Esophagus squamous epithelium (tissue), 5 donors: Measurements from ENCODE around the gene ZC2HC1C. TPM values are rescaled to one million over a fixed set of nuclear protein-coding genes. Genes with fewer than 3 reads are reported as not detected.

Experiments used
- DNase-seq: peaks from one replicate; lab custom pipeline; 2025; lab: John Stamatoyannopoulos, UW
- H3K27ac ChIP-seq, 4 donors: fragments of 200-600 bp; sonication (generic); one replicate each; pipeline ENCODE4 v1.5.1; 2016 to 2019; ENCODE audit warnings: mild to moderate bottlenecking in 1 of 4
- H3K27me3 ChIP-seq, 4 donors: fragments of 200-600 bp; sonication (generic); 1 replicate in 3 of 4; 2 replicates in 1 of 4; pipeline versions ENCODE4 v1.5.1 to v1.6.0; 2017 to 2021; ENCODE audit warnings: antibody characterized with exemption in 1 of 4
- H3K36me3 ChIP-seq, 3 donors: fragments of 200-600 bp; sonication (generic); one replicate each; pipeline ENCODE4 v1.5.1; 2016 to 2019
- H3K4me1 ChIP-seq, 3 donors: fragments of 200-600 bp; sonication (generic); one replicate each; pipeline ENCODE4 v1.5.1; 2017 to 2019
- H3K4me3 ChIP-seq, 4 donors: fragments of 200-600 bp; sonication (generic); 1 replicate in 3 of 4; 2 replicates in 1 of 4; pipeline ENCODE4 v1.5.1; 2016 to 2019; ENCODE audit warnings: mild to moderate bottlenecking in 2 of 4, moderate library complexity in 1 of 4
- H3K9me3 ChIP-seq, 3 donors: fragments of 200-600 bp; sonication (generic); one replicate each; pipeline ENCODE4 v1.5.1; 2016 to 2019
- POLR2A ChIP-seq, 4 donors: fragments of 450-650 bp; IDR thresholded peaks; one replicate each; pipeline ENCODE4 v1.6.1; 2017; ENCODE audit warnings: antibody characterized with exemption in 4 of 4, mild to moderate bottlenecking in 4 of 4, moderate library complexity in 3 of 4
- WGBS, 2 donors: methylation state at CpG; one replicate each; pipeline ENCODE4 v1.1.5; 2018; 5-methylcytosine and 5-hydroxymethylcytosine counted together
- intact Hi-C: fragments of 100-400 bp; cut with DNase I; formaldehyde crosslinking; loops from one replicate; pipeline ENCODE4 v1.15.0; 2022
- total RNA-seq, 4 donors: library from RNA; depleted of rRNA; stranded (reverse); fragments of >200 nt; gene quantifications; one replicate each; pipeline ENCODE4 v1.1.0, GENCODE V29; 2016
- TF ChIP-seq, protein P1 (sequence below), 6 experiments: fragments of 450-650 bp in 4 of 6; fragments of 200-600 bp in 2 of 6; sonication (generic) in 2 of 6; IDR thresholded peaks; one replicate each; pipeline ENCODE4 v1.5.1; 2016 to 2019; ENCODE audit warnings: antibody characterized with exemption in 6 of 6, mild to moderate bottlenecking in 4 of 6, moderate library complexity in 4 of 6
- donor health status: DM: yes; HTN: yes; CAD: no.

Gene ZC2HC1C
- total RNA-seq, 4 donors from 2014 or later, result 0.64 to 5.0 (median 2.2) TPM

DNA sequence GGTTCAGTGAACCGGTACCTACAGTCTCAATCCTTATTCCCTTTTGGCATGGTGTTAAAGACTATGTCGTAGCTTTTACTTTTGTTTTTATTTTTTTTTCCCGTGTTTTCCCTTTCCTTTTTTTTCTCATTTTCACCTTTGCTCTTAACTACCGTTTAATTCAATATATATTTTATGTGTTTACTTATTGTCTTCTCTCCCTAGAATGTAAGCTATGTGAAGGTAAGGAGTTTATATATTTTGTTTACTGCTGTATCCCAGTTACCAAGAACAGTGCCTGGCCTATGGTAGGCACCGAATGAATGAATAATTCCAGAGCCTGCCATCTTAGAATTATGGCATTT is 17.9 kb upstream of the ZC2HC1C start:
- peaks cover 0 to 59% (median 24%) of the 10 kb centered on the region in 3 donors for H3K4me1 ChIP-seq
- H3K36me3 ChIP-seq, result no peaks in the 10 kb centered on the region
- peak overlapping the region; percentile 81 to 94 (median 92) for H3K27ac ChIP-seq
- no peak for DNase-seq
- H3K4me3 ChIP-seq, result peak overlapping the region; percentile 51 to 75 (median 72)
- TF ChIP-seq, protein P1, sequence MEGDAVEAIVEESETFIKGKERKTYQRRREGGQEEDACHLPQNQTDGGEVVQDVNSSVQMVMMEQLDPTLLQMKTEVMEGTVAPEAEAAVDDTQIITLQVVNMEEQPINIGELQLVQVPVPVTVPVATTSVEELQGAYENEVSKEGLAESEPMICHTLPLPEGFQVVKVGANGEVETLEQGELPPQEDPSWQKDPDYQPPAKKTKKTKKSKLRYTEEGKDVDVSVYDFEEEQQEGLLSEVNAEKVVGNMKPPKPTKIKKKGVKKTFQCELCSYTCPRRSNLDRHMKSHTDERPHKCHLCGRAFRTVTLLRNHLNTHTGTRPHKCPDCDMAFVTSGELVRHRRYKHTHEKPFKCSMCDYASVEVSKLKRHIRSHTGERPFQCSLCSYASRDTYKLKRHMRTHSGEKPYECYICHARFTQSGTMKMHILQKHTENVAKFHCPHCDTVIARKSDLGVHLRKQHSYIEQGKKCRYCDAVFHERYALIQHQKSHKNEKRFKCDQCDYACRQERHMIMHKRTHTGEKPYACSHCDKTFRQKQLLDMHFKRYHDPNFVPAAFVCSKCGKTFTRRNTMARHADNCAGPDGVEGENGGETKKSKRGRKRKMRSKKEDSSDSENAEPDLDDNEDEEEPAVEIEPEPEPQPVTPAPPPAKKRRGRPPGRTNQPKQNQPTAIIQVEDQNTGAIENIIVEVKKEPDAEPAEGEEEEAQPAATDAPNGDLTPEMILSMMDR (IDR thresholded peaks at IDR 0.05), result no peak
- TF ChIP-seq POLR2A (IDR thresholded peaks at IDR 0.05), result no peak
- H3K27me3 ChIP-seq, result no peaks in the 10 kb centered on the region
- WGBS, 2 donors, result 14 to 29% methylated on average over 5 of the region's 5 CpGs
- intact Hi-C loops, result no loop called here
- no peaks in the 10 kb centered on the region for H3K9me3 ChIP-seq

DNA sequence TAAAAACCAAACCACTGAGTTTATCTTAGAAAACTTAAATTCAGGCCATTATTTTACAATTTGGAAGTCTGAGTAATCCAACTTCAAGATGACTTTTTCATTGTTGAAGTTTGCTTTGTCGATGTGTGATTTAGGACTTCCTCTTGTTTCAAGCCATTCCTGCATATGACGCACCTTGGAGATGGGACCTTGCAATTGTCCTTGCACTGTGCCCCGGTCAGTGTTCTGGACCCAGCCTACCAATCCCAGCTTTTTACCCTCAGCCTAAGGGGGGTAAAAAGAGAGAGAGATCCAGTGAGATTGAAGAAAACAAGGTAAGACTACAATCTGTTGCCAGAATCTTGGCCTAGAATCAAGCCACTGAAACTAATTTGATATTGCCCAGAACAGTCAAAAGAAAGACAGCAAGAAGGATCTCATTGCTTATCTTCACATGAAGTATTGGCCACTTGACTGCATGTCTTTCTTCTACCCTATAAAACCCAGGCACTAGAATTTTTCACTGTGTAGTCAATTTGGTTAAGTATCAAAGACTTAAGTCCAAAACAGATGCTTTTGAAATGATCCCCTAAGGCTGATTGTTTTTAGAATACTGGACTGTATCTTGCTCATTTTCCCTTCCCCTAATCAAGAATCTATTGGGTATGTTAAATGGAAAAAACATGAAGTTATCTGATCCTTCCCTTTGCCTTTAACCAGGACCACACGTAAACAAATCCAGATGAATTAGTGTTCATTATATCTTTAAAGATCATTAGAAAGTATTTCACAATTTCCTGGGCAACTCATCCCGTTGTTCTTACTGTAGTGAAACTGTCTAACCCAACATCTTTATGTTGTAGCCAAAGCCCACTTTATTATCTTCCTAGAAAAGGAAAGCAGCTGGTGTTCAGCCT is 15.8 kb upstream of the ZC2HC1C start:
- H3K27me3 ChIP-seq, result no peaks in the 10 kb centered on the region
- no peaks in the 10 kb centered on the region for H3K36me3 ChIP-seq
- H3K4me1 ChIP-seq, result peaks cover 0 to 45% (median 21%) of the 10 kb centered on the region in 3 donors
- intact Hi-C loops, result no loop called here
- H3K9me3 ChIP-seq, result no peaks in the 10 kb centered on the region
- no peak for TF ChIP-seq POLR2A (IDR thresholded peaks at IDR 0.05)
- TF ChIP-seq, protein P1 (IDR thresholded peaks at IDR 0.05), result no peak
- WGBS, 2 donors, result 71 to 74% methylated on average over 4 of the region's 5 CpGs
- no peak for DNase-seq
- H3K4me3 ChIP-seq, result no peak overlapping the region
- peak overlapping the region in 3 of 4 donors; percentile 7 to 39 (median 9) for H3K27ac ChIP-seq

DNA sequence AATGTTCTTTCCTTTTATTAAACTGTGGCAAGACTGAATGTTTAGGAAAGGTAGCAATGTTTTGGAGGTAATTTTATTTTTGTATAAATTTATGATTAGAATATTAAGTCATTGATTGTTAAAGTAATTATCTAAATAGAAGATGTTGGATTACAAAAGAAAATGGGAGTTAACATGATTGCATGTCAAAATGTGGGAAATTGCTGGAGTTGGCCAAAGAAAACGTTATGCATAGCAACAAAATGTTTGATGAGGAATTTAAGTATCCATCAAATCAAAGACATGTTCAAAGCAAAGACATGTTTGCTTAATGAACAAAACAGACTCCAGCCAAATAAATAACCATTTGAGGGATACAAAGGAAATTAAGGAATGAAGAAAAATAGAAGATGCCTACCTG is 15.0 kb upstream of the ZC2HC1C start:
- TF ChIP-seq, protein P1 (IDR thresholded peaks at IDR 0.05), result no peak
- no peak for TF ChIP-seq POLR2A (IDR thresholded peaks at IDR 0.05)
- Histone ChIP-seq H3K36me3 (no peaks in the 10 kb centered on the region), H3K9me3 (no peaks in the 10 kb centered on the region), H3K27ac (no peak overlapping the region), H3K4me1 (peaks cover 0 to 37% (median 16%) of the 10 kb centered on the region in 3 donors), H3K4me3 (no peak overlapping the region), H3K27me3 (no peaks in the 10 kb centered on the region)
- DNase-seq, result no peak
- 11 to 54% methylated on average over 1 of the region's 1 CpG for whole genome bisulfite sequencing, 2 donors
- intact Hi-C loops, result no loop called here

DNA sequence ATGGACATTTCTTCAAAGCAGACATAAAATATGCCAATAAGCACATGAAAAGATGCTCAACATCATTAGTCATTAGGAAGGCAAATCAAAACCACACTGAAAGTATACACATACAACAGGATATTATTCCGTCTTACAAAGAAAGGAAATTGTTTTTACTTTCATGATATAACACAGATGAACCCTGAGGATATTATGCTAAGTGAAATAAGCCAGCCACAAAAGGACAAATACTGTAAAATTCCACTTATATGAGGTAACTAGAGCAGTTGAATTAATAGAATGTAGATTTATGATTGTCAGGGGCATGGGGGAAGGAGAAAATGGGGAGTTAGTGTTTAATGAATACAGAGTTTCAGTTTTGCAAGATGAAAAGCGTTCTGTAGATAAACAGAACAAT is 9.8 kb upstream of the ZC2HC1C start:
- intact Hi-C loops, result no loop called here
- 61 to 66% methylated on average over 2 of the region's 2 CpGs for WGBS, 2 donors
- no peak for DNase-seq

DNA sequence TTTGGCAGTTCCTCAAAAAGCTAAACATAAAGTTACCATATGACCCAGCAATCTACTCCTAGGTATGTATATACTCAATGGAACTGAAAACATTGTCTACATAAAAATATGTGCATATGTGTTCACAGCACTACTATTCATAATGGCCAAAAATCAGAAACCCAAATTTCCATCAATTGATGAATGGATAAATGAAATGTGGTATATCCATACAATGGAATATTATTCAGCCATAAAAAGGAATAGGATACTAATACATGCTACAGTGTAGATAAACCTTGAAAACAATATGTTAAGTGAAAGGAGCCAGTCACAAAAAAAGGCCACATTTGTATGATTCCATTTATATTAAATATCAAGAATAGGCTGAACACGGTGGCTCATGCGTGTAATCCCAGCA is 9.0 kb upstream of the ZC2HC1C start:
- intact Hi-C loops, result no loop called here
- Histone ChIP-seq H3K36me3 (peaks cover 0 to 18% (median 0%) of the 10 kb centered on the region in 3 donors), H3K27me3 (no peaks in the 10 kb centered on the region), H3K4me3 (no peak overlapping the region), H3K9me3 (no peaks in the 10 kb centered on the region), H3K27ac (no peak overlapping the region), H3K4me1 (peaks cover 9 to 20% (median 12%) of the 10 kb centered on the region in 3 donors)
- DNase-seq, result no peak
- TF ChIP-seq POLR2A (IDR thresholded peaks at IDR 0.05), result no peak
- TF ChIP-seq, protein P1 (IDR thresholded peaks at IDR 0.05), result no peak
- 70 to 98% methylated on average over 2 of the region's 2 CpGs for WGBS, 2 donors

More for the DNA sequence above, 9.8 kb upstream of the ZC2HC1C start:
- Histone ChIP-seq H3K27ac (no peak overlapping the region), H3K36me3 (peaks cover 0 to 18% (median 0%) of the 10 kb centered on the region in 3 donors), H3K4me3 (no peak overlapping the region), H3K27me3 (no peaks in the 10 kb centered on the region), H3K9me3 (no peaks in the 10 kb centered on the region), H3K4me1 (peaks cover 9 to 18% (median 12%) of the 10 kb centered on the region in 3 donors)
- TF ChIP-seq, protein P1 (IDR thresholded peaks at IDR 0.05), result no peak
- no peak for TF ChIP-seq POLR2A (IDR thresholded peaks at IDR 0.05)
